GM23338 (cell line): ENCODE results near the gene STRA6. TPM values are rescaled to one million over a fixed set of nuclear protein-coding genes. Genes with fewer than 3 reads are reported as not detected.

Experiments
- ATAC-seq: fragments of 200-7000 bp; cut with Tn5 transposase; 3 replicates; pipeline ENCODE4 v1.9.1; 2020
- DNase-seq: peaks from one replicate; pipeline ENCODE4 v3.0.0-alpha.2; 2015; ENCODE audit warnings: low spot score
- H2AFZ ChIP-seq: fragments of 200-600 bp; sonication (generic); 2 replicates; pipeline ENCODE4 v1.8.0; 2016; ENCODE audit warnings: antibody characterized with exemption, mild to moderate bottlenecking, moderate library complexity
- H3F3A ChIP-seq: fragments of 200-600 bp; sonication (generic); replicated peaks from 2 replicates; pipeline ENCODE4 v1.8.0; 2017; ENCODE audit warnings: antibody characterized with exemption, mixed run types, low read depth
- H3K27ac ChIP-seq: fragments of 200-600 bp; sonication (generic); 2 replicates; pipeline ENCODE4 v1.6.1; 2016; ENCODE audit warnings: low read depth
- H3K27me3 ChIP-seq: fragments of 200-600 bp; sonication (generic); 2 replicates; pipeline ENCODE4 v1.8.0; 2016; ENCODE audit warnings: mild to moderate bottlenecking, mixed run types, moderate library complexity; ENCODE audit not compliant: insufficient read depth
- H3K36me3 ChIP-seq: fragments of 200-600 bp; sonication (generic); 2 replicates; pipeline ENCODE4 v1.8.0; 2016; ENCODE audit warnings: mild to moderate bottlenecking; ENCODE audit not compliant: insufficient read depth
- H3K4me1 ChIP-seq: fragments of 200-600 bp; sonication (generic); 2 replicates; pipeline ENCODE4 v1.8.0; 2016; ENCODE audit warnings: mild to moderate bottlenecking, moderate library complexity; ENCODE audit not compliant: insufficient read depth
- H3K4me2 ChIP-seq: fragments of 200-600 bp; sonication (generic); 2 replicates; pipeline ENCODE4 v1.7.1; 2017; ENCODE audit warnings: mixed run types
- H3K4me3 ChIP-seq: fragments of 200-600 bp; sonication (generic); 2 replicates; pipeline ENCODE4 v1.6.1; 2016; ENCODE audit warnings: mixed run types
- H3K79me2 ChIP-seq: fragments of 200-600 bp; sonication (generic); replicated peaks from 2 replicates; pipeline ENCODE4 v1.8.0; 2017; ENCODE audit warnings: mild to moderate bottlenecking; ENCODE audit not compliant: insufficient read depth
- H3K9me2 ChIP-seq: fragments of 200-600 bp; sonication (generic); 2 replicates; pipeline ENCODE4 v1.8.0; 2017; ENCODE audit not compliant: insufficient read depth
- H4K20me1 ChIP-seq: fragments of 200-600 bp; sonication (generic); replicated peaks from 2 replicates; pipeline ENCODE4 v1.8.0; 2017; ENCODE audit warnings: mild to moderate bottlenecking; ENCODE audit not compliant: insufficient read depth
- H3K27ac Mint-ChIP-seq: 2 replicates; pipeline ENCODE4 v1.8.0; 2020; ENCODE audit warnings: inconsistent platforms, mild to moderate bottlenecking, moderate library complexity, mixed read lengths
- H3K27me3 Mint-ChIP-seq: 3 replicates; pipeline ENCODE4 v1.8.0; 2022; ENCODE audit warnings: low read depth, mild to moderate bottlenecking, moderate library complexity, mixed read lengths, inconsistent platforms; ENCODE audit not compliant: insufficient read depth, poor library complexity
- H3K36me3 Mint-ChIP-seq: 3 replicates; pipeline ENCODE4 v1.8.0; 2021; ENCODE audit warnings: low read depth, mild to moderate bottlenecking, inconsistent platforms, moderate library complexity, mixed read lengths
- H3K4me1 Mint-ChIP-seq: 3 replicates; pipeline ENCODE4 v1.8.0; 2020; ENCODE audit warnings: mild to moderate bottlenecking, inconsistent platforms, mixed read lengths
- H3K4me3 Mint-ChIP-seq: 3 replicates; pipeline ENCODE4 v1.8.0; 2021; ENCODE audit warnings: moderate library complexity, mild to moderate bottlenecking, inconsistent platforms, mixed read lengths
- H3K9me3 Mint-ChIP-seq: 3 replicates; pipeline ENCODE4 v1.8.0; 2020; ENCODE audit warnings: moderate library complexity, mild to moderate bottlenecking, inconsistent platforms, mixed read lengths
- CREB1 ChIP-seq: fragments of 250-450 bp; sonication (Bioruptor Pico); IDR thresholded peaks from 2 replicates; pipeline ENCODE4 v1.5.0; 2020; ENCODE audit warnings: low read depth, mild to moderate bottlenecking, moderate library complexity
- CTCF ChIP-seq, 2 experiments: fragments of 200-600 bp in 1 of 2; sonication (generic) in 1 of 2; conservative IDR thresholded peaks; 2 replicates each; pipeline versions ENCODE4 v1.5.1 to v1.6.1; 2016 to 2017; ENCODE audit warnings: antibody characterized with exemption in 2 of 2, low read depth in 2 of 2, mild to moderate bottlenecking in 2 of 2, moderate library complexity in 1 of 2
- ETS1 ChIP-seq: IDR thresholded peaks from 2 replicates; pipeline ENCODE4 v1.6.1; 2016; ENCODE audit warnings: antibody characterized with exemption
- EZH2 ChIP-seq: fragments of 200-600 bp; sonication (generic); IDR thresholded peaks from one replicate; pipeline ENCODE4 v1.8.0; 2017; ENCODE audit warnings: antibody characterized with exemption, mild to moderate bottlenecking, low read depth; ENCODE audit not compliant: unreplicated experiment
- EZH2phosphoT487 ChIP-seq: fragments of 200-600 bp; sonication (generic); IDR thresholded peaks from one replicate; pipeline ENCODE4 v1.8.1; 2018; ENCODE audit warnings: antibody characterized with exemption; ENCODE audit not compliant: unreplicated experiment
- JUNB ChIP-seq: IDR thresholded peaks from one replicate; pipeline ENCODE4 v1.6.1; 2016; ENCODE audit warnings: antibody characterized with exemption; ENCODE audit not compliant: unreplicated experiment
- NANOG ChIP-seq: IDR thresholded peaks from 2 replicates; pipeline ENCODE4 v1.6.1; 2016; ENCODE audit warnings: antibody characterized with exemption, borderline replicate concordance
- POLR2AphosphoS5 ChIP-seq: IDR thresholded peaks from 2 replicates; pipeline ENCODE4 v1.6.1; 2016; ENCODE audit warnings: antibody characterized with exemption, low read depth
- REST ChIP-seq: IDR thresholded peaks from one replicate; pipeline ENCODE4 v1.6.1; 2018; ENCODE audit warnings: antibody characterized with exemption; ENCODE audit not compliant: unreplicated experiment
- STAT1 ChIP-seq: IDR thresholded peaks from one replicate; pipeline ENCODE4 v1.6.1; 2016; ENCODE audit warnings: antibody characterized with exemption; ENCODE audit not compliant: unreplicated experiment
- ZNF114 ChIP-seq: fragments of 250-450 bp; sonication (Bioruptor Pico); IDR thresholded peaks from 2 replicates; pipeline ENCODE4 v1.5.0; 2020; ENCODE audit warnings: mild to moderate bottlenecking, moderate library complexity
- ZNF331 ChIP-seq: fragments of 250-450 bp; sonication (Bioruptor Pico); IDR thresholded peaks from 2 replicates; pipeline ENCODE4 v1.5.0; 2020; ENCODE audit warnings: low read depth, mild to moderate bottlenecking, moderate library complexity
- ZNF462 ChIP-seq: fragments of 250-450 bp; sonication (Bioruptor Pico); IDR thresholded peaks from 2 replicates; pipeline ENCODE4 v1.5.0; 2020; ENCODE audit warnings: mild to moderate bottlenecking, moderate library complexity
- polyA plus RNA-seq: library from polyadenylated mRNA; unstranded; fragments of >200 nt; fragmentation: Nextera tagmentation; extraction: Ambion mirVana; gene quantifications from 2 replicates; pipeline ENCODE4 v1.2.1, GENCODE V29; 2016
- total RNA-seq: library from RNA; depleted of rRNA; stranded (reverse); fragments of >200 nt; shearing (Covaris generic); gene quantifications from 2 replicates; pipeline ENCODE4 v1.2.3, GENCODE V29; 2014

STRA6 gene
- total and polyA plus RNA-seq, 2 experiments from 2014 or later, result 8.2 to 9.9 TPM

- no peaks in the 10 kb centered on the region for H3F3A ChIP-seq
- Mint-ChIP-seq H3K4me1 (peaks cover 62% of the 10 kb centered on the region), H3K27me3 (peaks cover 86% of the 10 kb centered on the region), H3K36me3 (no peaks in the 10 kb centered on the region), H3K4me3 (0 out of 3 replicates have a peak overlapping the region, but pooled peaks have one; percentile 5), H3K9me3 (no peaks in the 10 kb centered on the region; the same call in 2 of the 3 replicates), H3K27ac (no peak overlapping the region)
- H3K27ac ChIP-seq, result no peak overlapping the region
- peaks cover 48% of the 10 kb centered on the region for H3K4me1 ChIP-seq
- no peak for TF ChIP-seq EZH2
- no peak for TF ChIP-seq STAT1
- no peak for TF ChIP-seq ZNF331 (CRISPR knock-in tag)
- no peak for TF ChIP-seq CREB1 (CRISPR knock-in tag)
- TF ChIP-seq ZNF114 (CRISPR knock-in tag), result no peak
- TF ChIP-seq EZH2phosphoT487, result no peak
- TF ChIP-seq NANOG, result no peak
- no peak for TF ChIP-seq CTCF (conservative IDR thresholded peaks at IDR 0.05; ENCODE audit: low read depth in 2 of 2)
- TF ChIP-seq JUNB, result no peak
- no peak for TF ChIP-seq REST
- TF ChIP-seq ETS1, result no peak
- no peak for TF ChIP-seq ZNF462 (CRISPR knock-in tag)
- no peak for TF ChIP-seq POLR2AphosphoS5
- H4K20me1 ChIP-seq, result peaks cover 4% of the 10 kb centered on the region; the same call in 1 of the 2 replicates
- no peaks in the 10 kb centered on the region for H3K9me2 ChIP-seq
- no peaks in the 10 kb centered on the region for H3K36me3 ChIP-seq
- peak overlapping the region; percentile 71; the same call in 1 of the 2 replicates for H3K4me2 ChIP-seq
- H2AFZ ChIP-seq, result no peak overlapping the region
- H3K27me3 ChIP-seq, result peaks cover 100% of the 10 kb centered on the region
- H3K4me3 ChIP-seq, result no peak overlapping the region
- ATAC-seq (no peak), DNase-seq (no peak)
- H3K79me2 ChIP-seq, result no peaks in the 10 kb centered on the region
Observed at GRCh38 chr15:74220475-74221248, 18.1 kb upstream of the STRA6 start.
